KMS-11 (cell line): Measurements from ENCODE around the gene GRM7.

ENCODE experiments used
- H2AFZ ChIP-seq: fragments of 200-600 bp; sonication (generic); 2 replicates; pipeline ENCODE4 v1.6.1; 2016; ENCODE audit warnings: antibody characterized with exemption, mixed run types, low read depth
- H3K27ac ChIP-seq: fragments of 200-600 bp; sonication (generic); 2 replicates; pipeline ENCODE4 v1.6.1; 2016; ENCODE audit warnings: mild to moderate bottlenecking, mixed run types
- H3K27me3 ChIP-seq: fragments of 200-600 bp; sonication (generic); 2 replicates; pipeline ENCODE4 v1.6.1; 2017; ENCODE audit warnings: mild to moderate bottlenecking, low read depth, mixed run types, moderate library complexity; ENCODE audit not compliant: insufficient read depth
- H3K36me3 ChIP-seq: fragments of 200-600 bp; sonication (generic); 2 replicates; pipeline ENCODE4 v1.6.1; 2017; ENCODE audit warnings: mild to moderate bottlenecking, mixed run types; ENCODE audit not compliant: insufficient read depth
- H3K4me1 ChIP-seq: fragments of 200-600 bp; sonication (generic); 2 replicates; pipeline ENCODE4 v1.6.1; 2016; ENCODE audit warnings: mild to moderate bottlenecking, low read depth, mixed run types; ENCODE audit not compliant: poor library complexity, severe bottlenecking
- H3K4me2 ChIP-seq: fragments of 200-600 bp; sonication (generic); 2 replicates; pipeline ENCODE4 v1.7.0; 2016; ENCODE audit warnings: mild to moderate bottlenecking, mixed run types
- H3K4me3 ChIP-seq: fragments of 200-600 bp; sonication (generic); IDR thresholded peaks from 2 replicates; pipeline ENCODE4 v1.6.1; 2017; ENCODE audit warnings: low read depth, low read length, mixed read lengths; ENCODE audit not compliant: insufficient read depth
- H3K79me2 ChIP-seq: fragments of 200-600 bp; sonication (generic); 2 replicates; pipeline ENCODE4 v1.6.1; 2016; ENCODE audit warnings: low read depth, mixed run types; ENCODE audit not compliant: insufficient read depth
- H3K9ac ChIP-seq: fragments of 200-600 bp; sonication (generic); 2 replicates; pipeline ENCODE4 v1.6.1; 2016; ENCODE audit warnings: mild to moderate bottlenecking, mixed run types
- H4K20me1 ChIP-seq: fragments of 200-600 bp; sonication (generic); 2 replicates; pipeline ENCODE4 v1.6.1; 2016; ENCODE audit warnings: mild to moderate bottlenecking, mixed run types; ENCODE audit not compliant: insufficient read depth
- TF ChIP-seq, protein P1 (sequence below): fragments of 200-600 bp; sonication (generic); conservative IDR thresholded peaks from 2 replicates; pipeline ENCODE4 v1.6.1; 2017; ENCODE audit warnings: low read depth, mild to moderate bottlenecking, antibody characterized with exemption, low read length, moderate library complexity, mixed read lengths

The GRM7 gene

DNA sequence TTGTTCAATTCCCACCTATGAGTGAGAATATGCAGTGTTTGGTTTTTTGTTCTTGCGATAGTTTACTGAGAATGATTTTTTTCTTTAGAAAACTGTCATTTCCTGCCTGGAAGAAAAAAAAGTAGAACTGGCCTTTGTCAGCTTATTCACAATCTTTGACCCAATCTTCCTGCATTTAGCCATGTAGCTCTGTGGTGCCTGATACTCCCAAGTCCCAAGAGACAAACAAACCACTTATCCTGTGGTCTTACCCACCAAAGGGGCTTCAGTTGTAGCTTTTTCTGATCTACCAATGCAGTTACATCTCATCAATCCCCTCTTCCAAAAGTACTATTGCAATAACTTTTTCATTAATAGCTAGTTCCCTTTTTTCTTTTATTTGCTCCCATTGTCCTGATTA lies 444.6 kb downstream of the GRM7 start:
- Histone ChIP-seq H3K4me3 (no peak overlapping the region), H3K27me3 (no peaks in the 10 kb centered on the region), H3K4me1 (no peaks in the 10 kb centered on the region), H4K20me1 (no peaks in the 10 kb centered on the region), H3K79me2 (no peaks in the 10 kb centered on the region), H3K27ac (no peak overlapping the region), H3K4me2 (no peak overlapping the region), H3K36me3 (no peaks in the 10 kb centered on the region), H3K9ac (no peak overlapping the region), H2AFZ (no peak overlapping the region)
- TF ChIP-seq, protein P1, sequence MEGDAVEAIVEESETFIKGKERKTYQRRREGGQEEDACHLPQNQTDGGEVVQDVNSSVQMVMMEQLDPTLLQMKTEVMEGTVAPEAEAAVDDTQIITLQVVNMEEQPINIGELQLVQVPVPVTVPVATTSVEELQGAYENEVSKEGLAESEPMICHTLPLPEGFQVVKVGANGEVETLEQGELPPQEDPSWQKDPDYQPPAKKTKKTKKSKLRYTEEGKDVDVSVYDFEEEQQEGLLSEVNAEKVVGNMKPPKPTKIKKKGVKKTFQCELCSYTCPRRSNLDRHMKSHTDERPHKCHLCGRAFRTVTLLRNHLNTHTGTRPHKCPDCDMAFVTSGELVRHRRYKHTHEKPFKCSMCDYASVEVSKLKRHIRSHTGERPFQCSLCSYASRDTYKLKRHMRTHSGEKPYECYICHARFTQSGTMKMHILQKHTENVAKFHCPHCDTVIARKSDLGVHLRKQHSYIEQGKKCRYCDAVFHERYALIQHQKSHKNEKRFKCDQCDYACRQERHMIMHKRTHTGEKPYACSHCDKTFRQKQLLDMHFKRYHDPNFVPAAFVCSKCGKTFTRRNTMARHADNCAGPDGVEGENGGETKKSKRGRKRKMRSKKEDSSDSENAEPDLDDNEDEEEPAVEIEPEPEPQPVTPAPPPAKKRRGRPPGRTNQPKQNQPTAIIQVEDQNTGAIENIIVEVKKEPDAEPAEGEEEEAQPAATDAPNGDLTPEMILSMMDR = no peak

DNA sequence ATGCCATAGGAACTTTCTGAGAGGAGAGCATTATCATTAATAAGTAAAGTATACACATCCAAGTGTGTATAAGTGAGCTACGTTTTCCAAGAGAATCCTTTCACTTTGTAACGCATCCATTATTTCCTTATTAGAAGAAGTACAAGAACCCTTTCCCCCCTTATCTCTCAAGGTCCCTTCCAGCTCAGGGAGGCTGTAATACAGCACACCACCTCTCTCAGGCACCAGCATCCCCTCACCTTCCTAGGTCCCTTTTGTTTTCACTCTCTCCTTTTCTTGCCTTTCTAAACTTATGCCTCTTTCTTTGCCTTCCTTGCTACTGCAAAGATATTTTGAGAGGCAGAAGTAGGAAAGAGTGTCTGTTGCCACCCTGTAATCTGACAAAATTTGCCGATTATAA lies 446.0 kb downstream of the GRM7 start:
- Histone ChIP-seq H3K27ac (no peak overlapping the region), H3K4me2 (no peak overlapping the region), H3K9ac (no peak overlapping the region), H3K36me3 (no peaks in the 10 kb centered on the region), H3K4me1 (no peaks in the 10 kb centered on the region), H4K20me1 (no peaks in the 10 kb centered on the region), H2AFZ (no peak overlapping the region), H3K27me3 (no peaks in the 10 kb centered on the region), H3K79me2 (no peaks in the 10 kb centered on the region), H3K4me3 (no peak overlapping the region)
- TF ChIP-seq, protein P1 = no peak

DNA sequence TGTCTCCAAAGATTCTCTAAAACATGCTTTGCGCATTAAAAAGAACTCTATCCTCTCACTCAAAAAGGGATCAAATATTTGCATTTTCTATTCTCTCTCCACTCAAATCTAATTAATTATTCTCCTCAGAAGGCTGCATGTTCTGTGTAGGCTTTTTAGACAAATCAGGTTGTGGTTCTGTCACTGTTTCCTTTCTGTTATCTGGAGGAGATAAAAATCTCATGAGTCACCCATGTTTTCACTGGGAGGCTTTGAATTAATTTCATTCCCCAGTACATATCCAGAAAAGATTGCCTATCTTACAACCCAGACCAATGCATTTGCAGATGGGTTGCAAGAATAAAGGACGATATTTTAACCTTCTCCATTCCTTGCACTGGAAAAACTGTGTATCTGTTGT lies 446.5 kb downstream of the GRM7 start:
- no peak overlapping the region for H3K4me2 ChIP-seq

DNA sequence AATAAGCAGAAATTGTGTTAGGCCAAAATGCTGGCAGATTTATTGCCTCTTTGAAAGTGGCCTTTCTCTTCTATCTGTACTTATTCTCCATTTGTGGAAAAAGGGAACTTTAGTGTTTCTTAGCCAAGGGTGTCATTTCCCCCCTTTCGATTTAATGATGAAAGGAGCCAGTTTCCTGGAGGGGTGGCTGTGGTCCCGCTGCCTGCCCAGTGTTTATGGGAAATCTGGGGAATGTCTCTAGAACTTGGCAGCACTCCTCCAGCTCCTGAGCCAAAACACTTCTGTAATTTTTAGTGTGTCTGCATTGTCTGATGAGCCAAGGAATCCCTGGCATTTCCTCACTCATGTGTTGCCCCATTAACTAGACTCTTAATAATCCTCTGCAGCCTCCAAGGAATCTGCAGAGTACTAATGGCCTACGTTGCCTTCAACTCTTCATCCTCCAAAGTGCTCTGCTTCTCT lies 448.8 kb downstream of the GRM7 start:
- H3K4me2 ChIP-seq = no peak overlapping the region
- TF ChIP-seq, protein P1 = no peak
- H3K4me1 ChIP-seq = no peaks in the 10 kb centered on the region
- H3K9ac ChIP-seq = no peak overlapping the region
- H3K27ac ChIP-seq = no peak overlapping the region
- H3K27me3 ChIP-seq = no peaks in the 10 kb centered on the region
- H2AFZ ChIP-seq = no peak overlapping the region
- H3K36me3 ChIP-seq = no peaks in the 10 kb centered on the region
- H4K20me1 ChIP-seq = no peaks in the 10 kb centered on the region
- no peaks in the 10 kb centered on the region for H3K79me2 ChIP-seq
- no peak overlapping the region for H3K4me3 ChIP-seq

More for the DNA sequence above, 446.5 kb downstream of the GRM7 start:
- no peaks in the 10 kb centered on the region for H3K36me3 ChIP-seq
- no peaks in the 10 kb centered on the region for H3K79me2 ChIP-seq
- no peak overlapping the region for H3K27ac ChIP-seq
- H3K4me1 ChIP-seq = no peaks in the 10 kb centered on the region
- no peak overlapping the region for H3K9ac ChIP-seq
- TF ChIP-seq, protein P1 = no peak
- no peak overlapping the region for H2AFZ ChIP-seq
- no peaks in the 10 kb centered on the region for H4K20me1 ChIP-seq
- H3K4me3 ChIP-seq = no peak overlapping the region
- no peaks in the 10 kb centered on the region for H3K27me3 ChIP-seq

DNA sequence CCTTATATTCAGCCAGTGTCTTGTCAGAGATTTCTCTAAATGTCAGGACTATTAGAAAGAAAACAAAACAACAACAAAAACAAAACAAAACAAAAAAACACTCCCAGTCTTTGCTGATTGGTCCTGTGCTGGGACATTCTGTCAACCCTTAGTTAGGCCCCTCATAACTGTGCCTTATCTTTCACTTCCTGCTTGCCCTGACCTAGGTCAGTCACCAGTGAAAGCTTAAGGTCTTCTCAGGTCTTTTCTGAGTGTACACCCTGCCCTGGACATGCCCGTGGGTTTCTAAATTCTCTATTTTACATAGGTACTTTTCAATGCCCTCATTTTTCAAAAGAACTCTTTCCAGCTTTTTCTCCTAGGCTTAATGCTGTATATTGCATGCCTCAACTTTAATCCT lies 454.1 kb downstream of the GRM7 start:
- Histone ChIP-seq H3K27ac (no peak overlapping the region), H3K79me2 (no peaks in the 10 kb centered on the region), H3K9ac (no peak overlapping the region), H4K20me1 (no peaks in the 10 kb centered on the region), H3K4me1 (no peaks in the 10 kb centered on the region), H2AFZ (no peak overlapping the region), H3K36me3 (no peaks in the 10 kb centered on the region), H3K4me3 (no peak overlapping the region), H3K4me2 (no peak overlapping the region), H3K27me3 (no peaks in the 10 kb centered on the region)
- TF ChIP-seq, protein P1 = no peak
